Neural progenitor cell (in vitro differentiated cells): ENCODE data around the gene LMTK2. TPM values are rescaled to one million over a fixed set of nuclear protein-coding genes. Genes with fewer than 3 reads are reported as not detected.

Experiments
- DNase-seq: peaks from one replicate; pipeline ENCODE4 v3.0.0-alpha.2; 2016; ENCODE audit warnings: low spot score
- H2AFZ ChIP-seq: fragments of 200-600 bp; sonication (generic); replicated peaks from 2 replicates; pipeline ENCODE4 v1.6.1; 2016; ENCODE audit warnings: antibody characterized with exemption
- H3F3A ChIP-seq: fragments of 200-600 bp; sonication (generic); 2 replicates; pipeline ENCODE4 v1.6.1; 2016; ENCODE audit warnings: antibody characterized with exemption, low read depth
- H3K27ac ChIP-seq: fragments of 200-600 bp; sonication (generic); 2 replicates; pipeline ENCODE4 v1.5.1; 2016; ENCODE audit warnings: mild to moderate bottlenecking
- H3K27me3 ChIP-seq: fragments of 200-600 bp; sonication (generic); 2 replicates; pipeline ENCODE4 v1.6.1; 2016; ENCODE audit warnings: mild to moderate bottlenecking, moderate library complexity
- H3K36me3 ChIP-seq: fragments of 200-600 bp; sonication (generic); 2 replicates; pipeline ENCODE4 v1.5.1; 2016
- H3K4me1 ChIP-seq: fragments of 200-600 bp; sonication (generic); 2 replicates; pipeline ENCODE4 v1.6.1; 2016; ENCODE audit warnings: mixed run types
- H3K4me2 ChIP-seq: fragments of 200-600 bp; sonication (generic); 2 replicates; pipeline ENCODE4 v1.6.1; 2016
- H3K4me3 ChIP-seq: fragments of 200-600 bp; sonication (generic); 2 replicates; pipeline ENCODE4 v1.5.1; 2016
- H3K79me2 ChIP-seq: fragments of 200-600 bp; sonication (generic); 2 replicates; pipeline ENCODE4 v1.6.1; 2016; ENCODE audit warnings: low read depth
- H3K9ac ChIP-seq: fragments of 200-600 bp; sonication (generic); 2 replicates; pipeline ENCODE4 v1.6.1; 2016
- H3K9me3 ChIP-seq: fragments of 200-600 bp; sonication (generic); 2 replicates; pipeline ENCODE4 v1.5.1; 2016; ENCODE audit warnings: low read depth
- H4K20me1 ChIP-seq: fragments of 200-600 bp; sonication (generic); 2 replicates; pipeline ENCODE4 v1.6.1; 2016; ENCODE audit warnings: low read depth
- H3K27ac Mint-ChIP-seq: 3 replicates; pipeline ENCODE4 v1.8.0; 2021; ENCODE audit warnings: mixed read lengths
- H3K27me3 Mint-ChIP-seq: 2 replicates; pipeline ENCODE4 v1.8.0; 2022; ENCODE audit warnings: low read depth, mild to moderate bottlenecking, inconsistent platforms, moderate library complexity, mixed read lengths; ENCODE audit not compliant: insufficient read depth
- H3K36me3 Mint-ChIP-seq: 3 replicates; pipeline ENCODE4 v1.8.0; 2021; ENCODE audit warnings: mixed read lengths
- H3K4me1 Mint-ChIP-seq: 3 replicates; pipeline ENCODE4 v1.8.0; 2021; ENCODE audit warnings: mixed read lengths
- H3K4me3 Mint-ChIP-seq: 3 replicates; pipeline ENCODE4 v1.8.0; 2021; ENCODE audit warnings: mild to moderate bottlenecking, moderate library complexity, mixed read lengths
- H3K9me3 Mint-ChIP-seq: 3 replicates; pipeline ENCODE4 v1.8.0; 2020; ENCODE audit warnings: mixed read lengths
- EZH2 ChIP-seq: fragments of 200-600 bp; sonication (generic); IDR thresholded peaks from 2 replicates; pipeline ENCODE4 v1.6.1; 2017; ENCODE audit warnings: antibody characterized with exemption, mild to moderate bottlenecking, moderate library complexity
- EZH2phosphoT487 ChIP-seq: fragments of 200-600 bp; sonication (generic); IDR thresholded peaks from 2 replicates; pipeline ENCODE4 v1.6.1; 2017; ENCODE audit warnings: antibody characterized with exemption
- total RNA-seq: library from RNA; depleted of rRNA; stranded (reverse); fragments of >200 nt; gene quantifications from 2 replicates; pipeline ENCODE4 v1.2.3, GENCODE V29; 2015; ENCODE audit warnings: low replicate concordance
- TF ChIP-seq, protein P1 (sequence below): fragments of 200-600 bp; sonication (generic); IDR thresholded peaks from 2 replicates; pipeline ENCODE4 v1.5.1; 2017; ENCODE audit warnings: antibody characterized with exemption, mild to moderate bottlenecking

Gene LMTK2
- total RNA-seq, 1 donor from 2014 or later, result 14.1 TPM

DNA sequence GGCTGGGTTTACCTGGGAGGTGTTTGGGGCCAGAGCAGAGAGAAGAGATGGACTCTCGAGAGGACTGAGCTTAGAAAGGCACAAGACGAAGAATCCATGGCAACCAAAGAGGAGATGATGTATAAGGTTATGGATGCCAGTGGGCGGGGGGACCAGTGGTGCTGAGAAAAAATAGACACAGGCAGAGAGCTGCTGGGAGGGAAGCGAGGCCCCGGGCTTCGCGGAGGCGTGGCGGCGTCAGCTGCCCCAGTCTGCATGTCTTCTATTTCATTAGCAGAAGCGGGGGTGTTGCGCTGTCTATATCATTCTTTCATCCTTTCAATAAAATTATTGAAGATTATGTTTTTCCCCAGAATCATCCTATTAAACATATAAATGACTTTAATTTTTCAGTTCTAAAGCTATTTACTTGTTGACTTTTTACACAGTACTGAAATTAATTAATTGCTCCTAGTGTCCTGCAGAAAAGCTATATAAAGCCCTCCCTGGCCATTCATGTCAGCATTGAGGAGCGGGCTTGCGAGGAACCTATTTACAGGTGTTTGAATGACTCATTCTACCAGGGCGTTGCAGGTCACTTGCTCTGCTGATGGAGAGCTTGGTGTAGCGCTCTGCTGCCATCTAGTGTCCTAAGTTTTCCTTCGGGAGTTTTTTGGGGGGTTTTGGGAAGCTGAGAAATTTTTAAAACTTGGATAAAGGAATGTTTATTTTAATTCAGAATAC, 61.7 kb downstream of the LMTK2 start:
- no peaks in the 10 kb centered on the region for H3K79me2 ChIP-seq
- H3K36me3 ChIP-seq, result no peaks in the 10 kb centered on the region
- peaks cover 24% of the 10 kb centered on the region for H3K4me1 Mint-ChIP-seq
- no peaks in the 10 kb centered on the region for H3K27me3 ChIP-seq
- H3K36me3 Mint-ChIP-seq, result peaks cover 2% of the 10 kb centered on the region
- no peaks in the 10 kb centered on the region for H3K4me1 ChIP-seq
- H3F3A ChIP-seq, result no peaks in the 10 kb centered on the region
- no peaks in the 10 kb centered on the region for H3K9me3 Mint-ChIP-seq
- no peak overlapping the region for H3K4me3 ChIP-seq
- DNase-seq, result peak; percentile 81
- peaks cover 34% of the 10 kb centered on the region for H4K20me1 ChIP-seq
- no peak overlapping the region for H3K27ac Mint-ChIP-seq
- TF ChIP-seq, protein P1, sequence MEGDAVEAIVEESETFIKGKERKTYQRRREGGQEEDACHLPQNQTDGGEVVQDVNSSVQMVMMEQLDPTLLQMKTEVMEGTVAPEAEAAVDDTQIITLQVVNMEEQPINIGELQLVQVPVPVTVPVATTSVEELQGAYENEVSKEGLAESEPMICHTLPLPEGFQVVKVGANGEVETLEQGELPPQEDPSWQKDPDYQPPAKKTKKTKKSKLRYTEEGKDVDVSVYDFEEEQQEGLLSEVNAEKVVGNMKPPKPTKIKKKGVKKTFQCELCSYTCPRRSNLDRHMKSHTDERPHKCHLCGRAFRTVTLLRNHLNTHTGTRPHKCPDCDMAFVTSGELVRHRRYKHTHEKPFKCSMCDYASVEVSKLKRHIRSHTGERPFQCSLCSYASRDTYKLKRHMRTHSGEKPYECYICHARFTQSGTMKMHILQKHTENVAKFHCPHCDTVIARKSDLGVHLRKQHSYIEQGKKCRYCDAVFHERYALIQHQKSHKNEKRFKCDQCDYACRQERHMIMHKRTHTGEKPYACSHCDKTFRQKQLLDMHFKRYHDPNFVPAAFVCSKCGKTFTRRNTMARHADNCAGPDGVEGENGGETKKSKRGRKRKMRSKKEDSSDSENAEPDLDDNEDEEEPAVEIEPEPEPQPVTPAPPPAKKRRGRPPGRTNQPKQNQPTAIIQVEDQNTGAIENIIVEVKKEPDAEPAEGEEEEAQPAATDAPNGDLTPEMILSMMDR, result peak; percentile 92
- no peak for TF ChIP-seq EZH2
- H2AFZ ChIP-seq, result no peak overlapping the region
- H3K9ac ChIP-seq, result no peak overlapping the region
- no peak overlapping the region for H3K4me3 Mint-ChIP-seq
- H3K4me2 ChIP-seq, result no peak overlapping the region
- H3K9me3 ChIP-seq, result no peaks in the 10 kb centered on the region
- no peak overlapping the region for H3K27ac ChIP-seq
- H3K27me3 Mint-ChIP-seq, result peaks cover 4% of the 10 kb centered on the region

DNA sequence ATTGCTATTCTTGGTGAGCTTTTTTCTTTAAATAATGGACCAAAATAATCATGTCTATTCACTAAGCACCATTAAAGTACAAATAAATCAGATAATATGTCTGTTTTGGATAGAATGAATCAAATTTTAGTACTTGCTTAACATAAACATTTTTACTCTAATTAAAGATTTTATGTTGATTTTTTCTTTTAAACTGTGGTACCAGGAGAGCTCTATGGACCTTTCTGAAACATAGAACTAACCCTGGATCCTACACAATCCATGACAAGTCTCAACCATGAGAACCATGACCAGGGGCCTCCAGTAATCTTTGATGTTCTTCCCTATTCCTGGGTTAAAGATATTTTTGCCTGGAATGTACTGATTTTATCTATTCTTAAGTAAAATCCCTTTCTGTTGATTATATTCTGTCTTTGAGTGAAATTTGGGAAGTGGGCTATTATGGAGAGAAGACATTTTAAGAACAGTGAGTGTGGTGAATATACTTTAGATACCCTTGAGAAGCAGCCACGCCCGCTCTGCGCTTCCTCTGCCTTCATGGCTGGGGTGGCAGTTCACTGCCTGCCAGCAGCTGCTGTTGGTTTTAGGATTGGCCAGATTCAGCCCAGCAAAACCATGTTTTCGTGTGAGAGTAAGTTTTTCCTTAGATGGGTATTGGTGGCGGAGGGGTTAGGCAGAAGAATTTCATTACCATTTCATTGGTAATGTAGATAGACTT, 62.4 kb downstream of the LMTK2 start:
- H3K4me2 ChIP-seq, result no peak overlapping the region
- H3K4me1 ChIP-seq, result no peaks in the 10 kb centered on the region
- no peak overlapping the region for H3K27ac Mint-ChIP-seq
- no peaks in the 10 kb centered on the region for H3K79me2 ChIP-seq
- TF ChIP-seq EZH2 (no peak), EZH2phosphoT487 (no peak)
- TF ChIP-seq, protein P1, result peak; percentile 0
- H3K27me3 Mint-ChIP-seq, result peaks cover 4% of the 10 kb centered on the region
- H4K20me1 ChIP-seq, result peaks cover 27% of the 10 kb centered on the region
- H3K4me3 ChIP-seq, result no peak overlapping the region
- no peak overlapping the region for H3K9ac ChIP-seq
- no peak overlapping the region for H2AFZ ChIP-seq
- no peaks in the 10 kb centered on the region for H3K9me3 Mint-ChIP-seq
- peaks cover 22% of the 10 kb centered on the region for H3K4me1 Mint-ChIP-seq
- H3K27me3 ChIP-seq, result no peaks in the 10 kb centered on the region
- H3K27ac ChIP-seq, result no peak overlapping the region
- no peak overlapping the region for H3K4me3 Mint-ChIP-seq
- H3F3A ChIP-seq, result no peaks in the 10 kb centered on the region
- no peak for DNase-seq
- H3K36me3 Mint-ChIP-seq, result peaks cover 2% of the 10 kb centered on the region
- no peaks in the 10 kb centered on the region for H3K9me3 ChIP-seq
- H3K36me3 ChIP-seq, result no peaks in the 10 kb centered on the region

DNA sequence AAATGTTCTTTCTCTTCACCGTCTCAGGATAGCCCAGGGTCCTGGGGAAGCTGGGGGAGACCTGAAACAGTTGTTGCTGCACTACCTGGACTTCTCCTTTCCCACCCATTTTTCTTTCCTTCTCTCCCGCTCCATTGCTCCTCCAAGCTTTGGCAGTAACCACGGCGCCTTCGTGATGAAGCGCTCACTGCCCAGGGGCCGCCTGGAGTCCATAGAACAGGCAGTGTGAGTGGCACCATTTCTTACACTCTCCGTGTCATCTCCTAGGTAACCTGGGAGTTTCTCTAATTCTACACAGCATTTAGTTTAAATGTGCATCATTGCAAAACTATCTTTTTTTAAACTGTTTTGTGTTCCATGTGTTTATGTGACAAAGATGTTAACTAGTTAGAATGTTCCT, 64.3 kb downstream of the LMTK2 start:
- no peak overlapping the region for H2AFZ ChIP-seq
- no peaks in the 10 kb centered on the region for H3F3A ChIP-seq
- H3K4me2 ChIP-seq, result no peak overlapping the region
- Mint-ChIP-seq H3K27ac (peak overlapping the region; percentile 27), H3K36me3 (peaks cover 4% of the 10 kb centered on the region), H3K9me3 (no peaks in the 10 kb centered on the region), H3K4me3 (no peak overlapping the region), H3K27me3 (peaks cover 3% of the 10 kb centered on the region), H3K4me1 (peaks cover 20% of the 10 kb centered on the region)
- TF ChIP-seq EZH2 (no peak), EZH2phosphoT487 (no peak)
- TF ChIP-seq, protein P1, result no peak
- DNase-seq, result no peak
- peaks cover 16% of the 10 kb centered on the region for H4K20me1 ChIP-seq
- H3K4me3 ChIP-seq, result no peak overlapping the region
- H3K27me3 ChIP-seq, result no peaks in the 10 kb centered on the region
- H3K27ac ChIP-seq, result no peak overlapping the region
- no peaks in the 10 kb centered on the region for H3K79me2 ChIP-seq
- no peak overlapping the region for H3K9ac ChIP-seq
- peaks cover 2% of the 10 kb centered on the region for H3K36me3 ChIP-seq
- H3K9me3 ChIP-seq, result no peaks in the 10 kb centered on the region
- H3K4me1 ChIP-seq, result no peaks in the 10 kb centered on the region
